H1 (cell line): ENCODE measurements around the gene ACVR1. TPM values are rescaled to one million over a fixed set of nuclear protein-coding genes. Genes with fewer than 3 reads are reported as not detected.

Source experiments
- CTCF ChIA-PET: fragments of 300-600 bp; sonication (Branson Sonifier 250); formaldehyde crosslinking; loops from one replicate; lab custom pipeline; 2021; ENCODE audit not compliant: partially characterized antibody; lab: Charles Lee
- POLR2A ChIA-PET: fragments of 300-600 bp; sonication (Branson Sonifier 250); formaldehyde crosslinking; loops from one replicate; lab custom pipeline; 2021; ENCODE audit warnings: inconsistent platforms; ENCODE audit not compliant: partially characterized antibody; lab: Charles Lee
- DNase-seq, 2 experiments: peaks; one replicate each; pipeline versions ENCODE4 v3.0.0 to v3.0.0-alpha.2; 2010 to 2022; ENCODE audit warnings: low spot score in 2 of 2, low read depth in 1 of 2, mixed read lengths in 1 of 2
- FAIRE-seq: peaks from 2 replicates; lab custom pipeline; 2011; peaks lifted over from hg19 to GRCh38; lab: Jason Lieb, UNC
- H2AFZ ChIP-seq: 2 replicates; pipeline ENCODE4 v1.8.1; 2012; ENCODE audit warnings: low read length, inconsistent platforms
- H2AK5ac ChIP-seq: 2 replicates; pipeline ENCODE4 v1.6.1; 2013; ENCODE audit warnings: low read depth, low read length
- H2BK120ac ChIP-seq: replicated peaks from 2 replicates; pipeline ENCODE3; 2013; ENCODE audit warnings: low read depth, low read length, inconsistent platforms
- H2BK12ac ChIP-seq: 2 replicates; pipeline ENCODE4 v1.6.1; 2013; ENCODE audit warnings: low read depth, low read length
- H2BK15ac ChIP-seq: 2 replicates; pipeline ENCODE4 v1.6.1; 2013; ENCODE audit warnings: low read length
- H2BK20ac ChIP-seq: 2 replicates; pipeline ENCODE4 v1.6.1; 2013; ENCODE audit warnings: low read length
- H2BK5ac ChIP-seq: 2 replicates; pipeline ENCODE4 v1.6.1; 2013; ENCODE audit warnings: low read depth, low read length
- H3K14ac ChIP-seq: 2 replicates; pipeline ENCODE4 v1.6.1; 2013; ENCODE audit warnings: inconsistent platforms; ENCODE audit not compliant: insufficient read length
- H3K18ac ChIP-seq: 2 replicates; pipeline ENCODE4 v1.6.1; 2013; ENCODE audit warnings: low read length; ENCODE audit errors: extremely low read depth
- H3K23ac ChIP-seq: 2 replicates; pipeline ENCODE4 v1.6.1; 2013; ENCODE audit warnings: inconsistent platforms; ENCODE audit not compliant: insufficient read length
- H3K23me2 ChIP-seq: 2 replicates; pipeline ENCODE4 v1.6.1; 2013; ENCODE audit warnings: low read depth, low read length
- H3K27ac ChIP-seq: 2 replicates; pipeline ENCODE4 v1.6.1; 2011; ENCODE audit warnings: low read depth, low read length, inconsistent platforms
- H3K27me3 ChIP-seq, 4 experiments: replicated peaks in 1 of 4; 1 replicate in 1 of 4; 2 replicates in 3 of 4; pipeline versions ENCODE4 v1.6.1 to v1.8.1; 2011 to 2013; ENCODE audit warnings: low read length in 3 of 4, mild to moderate bottlenecking in 3 of 4, inconsistent platforms in 2 of 4, mixed read lengths in 2 of 4, moderate library complexity in 1 of 4; ENCODE audit not compliant: control insufficient read depth in 3 of 4, insufficient read depth in 3 of 4; ENCODE audit errors: extremely low read depth in 1 of 4
- H3K36me3 ChIP-seq, 4 experiments: 2 replicates each; pipeline versions ENCODE4 v1.6.1 to v1.8.1; 2011 to 2013; ENCODE audit warnings: mild to moderate bottlenecking in 4 of 4, low read length in 3 of 4, moderate library complexity in 2 of 4, control low read depth in 1 of 4, inconsistent platforms in 1 of 4; ENCODE audit not compliant: insufficient read depth in 4 of 4, control insufficient read depth in 2 of 4
- H3K4ac ChIP-seq: replicated peaks from 2 replicates; pipeline ENCODE3; 2013; ENCODE audit warnings: low read length, low read depth, mixed read lengths, inconsistent platforms; ENCODE audit not compliant: insufficient read length
- H3K4me1 ChIP-seq, 4 experiments: replicated peaks in 1 of 4; 1 replicate in 1 of 4; 2 replicates in 3 of 4; pipeline versions ENCODE4 v1.6.1 to v1.8.1; 2011 to 2013; ENCODE audit warnings: low read length in 3 of 4, inconsistent platforms in 2 of 4, mixed read lengths in 1 of 4; ENCODE audit not compliant: insufficient read depth in 4 of 4, control insufficient read depth in 3 of 4
- H3K4me2 ChIP-seq, 2 experiments: 2 replicates each; pipeline versions ENCODE4 v1.6.1 to v1.8.1; 2011 to 2013; ENCODE audit warnings: low read depth in 2 of 2, low read length in 2 of 2, control low read depth in 1 of 2, inconsistent platforms in 1 of 2, mild to moderate bottlenecking in 1 of 2; ENCODE audit not compliant: insufficient read depth in 1 of 2
- H3K4me3 ChIP-seq, 4 experiments: fragments of 200-600, 300-600 bp in 1 of 4; sonication (generic), shearing (Covaris generic), sonication (Bioruptor Twin) in 1 of 4; 2 replicates each; pipeline versions ENCODE4 v1.5.1 to v1.8.1; 2011 to 2016; ENCODE audit warnings: low read length in 4 of 4, low read depth in 3 of 4, control low read depth in 2 of 4, inconsistent platforms in 2 of 4, mild to moderate bottlenecking in 2 of 4, mixed read lengths in 1 of 4, moderate library complexity in 1 of 4; ENCODE audit not compliant: insufficient read depth in 2 of 4; ENCODE audit errors: extremely low read depth in 1 of 4
- H3K56ac ChIP-seq: replicated peaks from 2 replicates; pipeline ENCODE3; 2013; ENCODE audit warnings: low read depth, mild to moderate bottlenecking, mixed read lengths, low read length, inconsistent platforms; ENCODE audit not compliant: insufficient read length
- H3K79me1 ChIP-seq: 2 replicates; pipeline ENCODE4 v1.6.1; 2013; ENCODE audit warnings: low read depth, low read length, control low read depth
- H3K79me2 ChIP-seq, 2 experiments: 2 replicates each; pipeline versions ENCODE4 v1.6.1 to v1.8.1; 2012 to 2013; ENCODE audit warnings: low read length in 2 of 2, mild to moderate bottlenecking in 2 of 2, inconsistent platforms in 1 of 2; ENCODE audit not compliant: insufficient read depth in 2 of 2, control insufficient read depth in 1 of 2
- H3K9ac ChIP-seq, 4 experiments: replicated peaks in 1 of 4; 1 replicate in 1 of 4; 2 replicates in 3 of 4; pipeline versions ENCODE4 v1.6.1 to v1.8.1; 2011 to 2013; ENCODE audit warnings: low read depth in 3 of 4, low read length in 3 of 4, control low read depth in 2 of 4, mild to moderate bottlenecking in 2 of 4, moderate library complexity in 2 of 4, inconsistent platforms in 1 of 4; ENCODE audit errors: extremely low read depth in 1 of 4
- H3K9me3 ChIP-seq, 2 experiments: 2 replicates each; pipeline versions ENCODE4 v1.6.1 to v1.8.1; 2012 to 2013; ENCODE audit warnings: mild to moderate bottlenecking in 2 of 2, moderate library complexity in 2 of 2, control low read depth in 1 of 2, inconsistent platforms in 1 of 2, low read depth in 1 of 2, low read length in 1 of 2, mixed read lengths in 1 of 2; ENCODE audit not compliant: insufficient read depth in 2 of 2
- H4K20me1 ChIP-seq, 2 experiments: replicated peaks in 1 of 2; 2 replicates each; pipeline versions ENCODE3 to v1.8.1; 2011 to 2013; ENCODE audit warnings: inconsistent platforms in 2 of 2, low read length in 2 of 2, mild to moderate bottlenecking in 1 of 2; ENCODE audit not compliant: insufficient read depth in 2 of 2, control insufficient read depth in 1 of 2
- H4K5ac ChIP-seq: 2 replicates; pipeline ENCODE4 v1.6.1; 2013; ENCODE audit warnings: low read length, low read depth, mixed read lengths, inconsistent platforms; ENCODE audit not compliant: insufficient read length
- H4K8ac ChIP-seq: 2 replicates; pipeline ENCODE4 v1.8.0; 2013; ENCODE audit warnings: mild to moderate bottlenecking, moderate library complexity, low read length, inconsistent platforms; ENCODE audit not compliant: insufficient read depth; ENCODE audit errors: extremely low read depth
- H4K91ac ChIP-seq: replicated peaks from 2 replicates; pipeline ENCODE3; 2013; ENCODE audit warnings: low read length, mixed read lengths, inconsistent platforms; ENCODE audit not compliant: insufficient read length
- HDAC6 ChIP-seq: IDR thresholded peaks from one replicate; pipeline ENCODE4 v1.7.1; 2012; ENCODE audit warnings: low read depth, mild to moderate bottlenecking, inconsistent platforms, low read length, moderate library complexity
- WGBS, 2 experiments: shearing (Covaris generic) in 1 of 2; methylation state at CpG; one replicate each; pipeline versions ENCODE4 v1.1.6 to v1.1.7; 2013 to 2015; ENCODE audit warnings: low lambda C conversion rate in 2 of 2, mixed read lengths in 2 of 2, inconsistent platforms in 1 of 2, low coverage in 1 of 2, missing lambda C conversion rate in 1 of 2; ENCODE audit not compliant: insufficient replicate concordance in 2 of 2, insufficient coverage in 1 of 2, insufficient read length in 1 of 2; ENCODE audit errors: extremely low coverage in 1 of 2, missing lambda C conversion rate in 1 of 2; 5-methylcytosine and 5-hydroxymethylcytosine counted together
- polyA plus RNA-seq, 7 experiments: library from polyadenylated mRNA; depleted of rRNA in 3 of 7; stranded (reverse) in 5 of 7; unstranded in 2 of 7; fragments of >200 nt in 5 of 7; fragments of 200-250 nt in 2 of 7; gene quantifications; 1 replicate in 5 of 7; 2 replicates in 1 of 7; 4 replicates in 1 of 7; pipeline versions ENCODE4 v1.2.1 to v1.2.3, GENCODE V29; 2011 to 2013; ENCODE audit warnings: missing spikeins in 2 of 7, mixed read lengths in 2 of 7
- total RNA-seq: library from RNA; stranded (reverse); fragmentation: NEBNext Ultra II Directional; extraction: Animal tissue kit (Norgen Biotek cat#: 25700); gene quantifications from 2 replicates; pipeline ENCODE4 v1.2.1, GENCODE V29; 2021

Gene ACVR1
- total and polyA plus RNA-seq, 2 of the 8 experiments (the other 6 are each of a cell fraction or from before 2014, with no cell fraction given): 8.5 to 17.7 TPM

DNA sequence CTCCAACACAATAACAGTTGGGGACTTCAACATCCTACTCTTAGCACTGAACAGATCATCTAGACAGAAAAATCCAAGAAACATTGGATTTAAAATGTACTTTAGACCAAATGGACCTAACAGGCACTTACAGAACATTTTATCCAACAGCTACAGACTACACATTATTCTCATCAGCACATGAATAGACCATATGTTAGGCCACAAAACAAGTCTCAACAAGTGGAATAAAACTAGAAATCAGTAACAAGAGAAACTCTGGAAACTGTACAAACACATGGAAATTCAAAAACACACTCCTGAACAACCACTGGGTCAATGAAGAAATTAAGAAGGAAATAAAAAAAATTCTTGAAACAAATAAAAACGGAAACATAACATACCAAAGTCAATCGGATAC is 117.5 kb downstream of the ACVR1 start:
- H3K23ac ChIP-seq: no peak overlapping the region
- DNase-seq (no peak), FAIRE-seq (no peak)
- POLR2A ChIA-PET: no interaction called here
- H2BK12ac ChIP-seq: no peak overlapping the region
- H3K4me3 ChIP-seq: no peak overlapping the region
- H4K20me1 ChIP-seq: no peaks in the 10 kb centered on the region
- H3K9me3 ChIP-seq: 0 out of 4 replicates have a peak, but pooled peaks cover 0 to 2% of the 10 kb centered on the region in 2 experiments
- H3K56ac ChIP-seq: no peak overlapping the region
- H3K9ac ChIP-seq: no peak overlapping the region; a peak in 1 of 7 replicates
- no peak overlapping the region for H2BK15ac ChIP-seq
- H3K23me2 ChIP-seq: no peaks in the 10 kb centered on the region; the same call in 1 of the 2 replicates
- H3K18ac ChIP-seq: no peak overlapping the region
- TF ChIP-seq HDAC6: no peak
- no peak overlapping the region for H3K4me2 ChIP-seq
- H3K14ac ChIP-seq: no peak overlapping the region
- H4K5ac ChIP-seq: no peak overlapping the region
- CTCF ChIA-PET: no interaction called here
- 83% methylated on average over 2 of the region's 2 CpGs; no CpG with 5 or more reads in 1 of the 2 experiments for WGBS, 2 experiments
- no peak overlapping the region for H3K27ac ChIP-seq
- H2AK5ac ChIP-seq: no peak overlapping the region
- H3K79me2 ChIP-seq: peaks cover 0 to 2% of the 10 kb centered on the region in 2 experiments; a peak in 1 of 4 replicates
- no peak overlapping the region for H2BK20ac ChIP-seq
- H4K8ac ChIP-seq: no peak overlapping the region
- H3K27me3 ChIP-seq: no peaks in the 10 kb centered on the region
- no peak overlapping the region for H2BK5ac ChIP-seq
- H3K4me1 ChIP-seq: peaks cover 0 to 3% (median 1%) of the 10 kb centered on the region in 4 experiments; a peak in 4 of 7 replicates
- no peak overlapping the region for H4K91ac ChIP-seq
- H2BK120ac ChIP-seq: no peak overlapping the region
- H3K36me3 ChIP-seq: peaks cover 0 to 14% (median 3%) of the 10 kb centered on the region in 4 experiments; a peak in 3 of 8 replicates
- no peak overlapping the region for H3K4ac ChIP-seq
- H3K79me1 ChIP-seq: no peaks in the 10 kb centered on the region
- H2AFZ ChIP-seq: no peak overlapping the region
